GM18508 (cell line): ENCODE data around the gene COL1A2.

ENCODE experiments used
- ATAC-seq: cut with Tn5 transposase; IDR thresholded peaks from one replicate; pipeline ENCODE4 v1.9.1; 2021; ENCODE audit warnings: moderate number of reproducible peaks; ENCODE audit not compliant: insufficient read depth, unreplicated experiment

The COL1A2 gene

DNA sequence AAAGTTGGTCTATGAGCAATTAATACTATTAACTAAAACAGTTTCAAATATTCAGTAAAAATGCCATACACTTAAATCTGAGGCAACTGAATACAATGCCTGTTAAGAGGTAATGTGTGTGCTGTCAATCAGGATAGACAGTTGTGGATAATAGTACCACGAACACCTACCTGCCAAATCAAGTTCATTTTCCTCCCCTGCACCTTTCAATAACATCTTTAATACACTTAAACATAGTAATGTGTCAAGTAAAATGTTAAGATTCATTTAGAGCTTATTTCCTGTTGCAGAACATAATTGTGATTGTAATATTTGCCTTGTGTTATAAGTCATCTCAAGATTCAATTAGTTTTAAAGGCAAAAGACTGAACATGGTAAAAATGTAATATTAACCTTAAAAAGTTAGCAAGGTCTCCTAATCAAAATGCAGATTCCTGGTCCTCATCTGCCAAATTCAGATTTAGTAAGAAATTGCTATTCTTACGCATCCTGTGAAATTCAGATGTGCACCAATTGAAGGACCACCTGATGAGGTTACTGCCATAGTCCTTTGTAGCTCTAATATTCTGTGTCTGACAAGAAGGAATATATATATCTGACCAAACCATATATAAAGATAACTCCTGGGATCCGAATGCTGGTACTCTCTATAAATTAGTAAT is 37.1 kb downstream of the COL1A2 start:
- no peak for ATAC-seq

DNA sequence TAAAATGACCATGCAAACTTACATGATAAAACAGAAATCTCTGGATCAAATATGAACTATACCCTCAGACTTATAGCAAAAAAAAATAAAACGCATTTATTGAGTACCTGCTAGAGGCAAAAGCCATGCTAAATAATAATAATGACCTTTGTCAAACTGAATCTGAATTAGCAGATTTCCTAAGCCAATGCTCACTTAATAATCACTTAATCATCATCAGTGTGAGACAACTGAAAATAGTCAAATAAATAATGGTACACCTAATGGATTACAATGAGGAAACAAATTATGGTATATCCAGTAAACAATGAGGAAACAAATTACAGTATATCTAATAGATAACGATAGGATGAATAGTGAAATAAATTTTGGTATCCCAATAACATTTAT is 37.6 kb downstream of the COL1A2 start:
- ATAC-seq = no peak

DNA sequence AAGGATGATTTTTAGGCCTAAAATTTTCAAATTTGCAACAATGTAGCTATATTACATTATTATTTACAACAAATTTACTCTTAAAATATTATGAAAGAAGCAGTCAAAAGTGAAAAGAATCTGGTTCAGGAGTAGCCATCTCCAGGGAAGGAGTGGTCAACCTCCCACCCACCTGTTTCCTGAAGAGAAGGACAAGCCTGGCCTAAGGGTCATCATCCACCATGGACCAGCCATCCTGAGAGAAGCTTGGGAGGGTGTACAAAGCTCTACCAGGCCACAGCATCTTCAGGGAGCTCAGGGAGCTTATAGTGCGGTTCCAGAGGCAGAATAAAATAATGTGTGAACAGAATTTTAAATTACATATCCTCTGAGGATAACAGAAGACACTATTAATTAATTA is 38.1 kb downstream of the COL1A2 start:
- ATAC-seq = no peak

GRCh38 chr7:94433224-94433623 is 38.5 kb downstream of the COL1A2 start:
- ATAC-seq = no peak

DNA sequence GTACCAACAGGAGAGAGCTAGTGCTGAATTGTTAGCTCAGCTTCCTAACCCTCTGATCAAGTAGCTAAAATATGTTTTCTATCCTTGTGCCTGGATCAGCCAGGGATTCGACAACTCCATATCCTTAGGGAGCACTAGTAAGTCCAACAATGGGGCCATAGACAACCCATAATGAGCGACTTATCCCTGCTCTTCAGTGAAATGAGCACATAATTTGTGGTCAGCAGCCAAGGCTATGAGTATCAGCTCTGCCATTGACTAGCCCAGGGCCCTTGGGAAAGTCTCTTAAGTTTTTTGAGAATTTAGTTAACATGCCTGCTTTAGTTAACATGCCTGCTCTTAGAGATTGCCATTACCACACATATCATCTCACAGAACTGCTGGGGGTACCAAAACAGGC is 39.3 kb downstream of the COL1A2 start:
- ATAC-seq = no peak

DNA sequence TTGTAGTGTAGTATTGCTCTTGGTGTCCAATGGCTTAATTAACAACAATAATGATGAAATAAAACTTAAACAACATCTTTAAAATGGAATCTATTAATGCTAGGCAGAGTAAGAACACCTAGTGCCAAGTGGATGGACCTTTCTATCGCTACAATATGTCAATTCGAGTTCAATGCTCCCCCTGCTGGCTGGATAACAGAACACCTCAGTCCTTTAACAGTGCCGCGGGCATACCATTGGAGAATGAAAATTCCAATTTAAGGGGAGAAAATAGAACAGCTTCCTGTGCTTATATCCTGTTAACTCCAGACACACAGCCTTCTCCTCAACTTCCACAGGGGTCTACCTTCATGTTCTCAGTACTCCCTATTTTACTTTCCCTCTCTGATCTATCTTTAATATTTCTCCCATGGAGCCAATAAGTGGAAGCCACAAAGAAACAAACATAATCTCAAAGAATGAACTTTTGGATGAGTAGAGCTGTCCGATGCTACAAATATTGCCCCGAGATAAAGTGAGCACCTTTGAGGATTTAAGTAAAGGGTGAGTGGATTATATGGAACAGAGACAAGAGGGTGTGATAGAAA is 41.4 kb downstream of the COL1A2 start:
- peak; percentile 95 for ATAC-seq

DNA sequence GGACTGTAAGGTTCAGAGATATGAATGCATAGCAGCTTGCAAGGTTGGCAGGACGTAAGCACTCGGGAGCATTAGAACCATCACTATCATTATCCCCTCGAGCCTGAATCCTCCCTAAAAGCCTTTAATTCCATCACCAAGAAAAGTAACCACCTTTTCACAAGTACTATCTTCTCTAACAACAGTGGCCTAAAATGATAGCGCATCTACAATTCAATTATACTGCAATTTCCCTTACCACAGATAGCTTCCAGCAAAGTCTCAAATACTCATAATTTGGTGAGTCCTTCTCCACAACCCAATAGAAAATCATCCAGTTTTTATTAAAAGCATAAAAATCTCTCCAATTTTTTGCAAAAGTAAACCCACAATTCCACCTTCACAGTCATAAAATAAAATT is 42.0 kb downstream of the COL1A2 start:
- ATAC-seq = no peak

DNA sequence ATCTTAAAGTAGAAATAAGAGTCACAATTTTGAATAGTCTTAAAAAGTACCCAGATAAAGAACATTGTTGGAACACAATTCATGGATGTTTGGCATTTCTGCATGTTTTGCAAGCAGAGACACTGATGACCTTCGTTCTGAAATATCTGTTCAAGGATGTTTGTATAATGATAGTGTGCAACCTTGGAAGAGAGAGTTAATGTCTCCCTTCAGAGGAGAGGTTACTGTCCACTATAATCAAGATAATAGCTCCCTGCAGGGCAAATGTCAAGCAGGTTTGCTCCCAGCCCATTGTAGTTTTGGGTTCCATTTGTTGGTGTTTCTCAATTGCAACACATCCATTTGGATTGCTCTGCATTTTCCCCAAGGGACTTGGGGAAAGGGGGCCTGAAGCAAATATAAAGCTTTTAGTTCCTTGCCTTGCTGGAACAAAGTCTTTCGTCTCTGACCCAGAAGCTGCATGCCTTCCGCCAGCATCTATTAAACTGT is 45.2 kb downstream of the COL1A2 start:
- no peak for ATAC-seq

DNA sequence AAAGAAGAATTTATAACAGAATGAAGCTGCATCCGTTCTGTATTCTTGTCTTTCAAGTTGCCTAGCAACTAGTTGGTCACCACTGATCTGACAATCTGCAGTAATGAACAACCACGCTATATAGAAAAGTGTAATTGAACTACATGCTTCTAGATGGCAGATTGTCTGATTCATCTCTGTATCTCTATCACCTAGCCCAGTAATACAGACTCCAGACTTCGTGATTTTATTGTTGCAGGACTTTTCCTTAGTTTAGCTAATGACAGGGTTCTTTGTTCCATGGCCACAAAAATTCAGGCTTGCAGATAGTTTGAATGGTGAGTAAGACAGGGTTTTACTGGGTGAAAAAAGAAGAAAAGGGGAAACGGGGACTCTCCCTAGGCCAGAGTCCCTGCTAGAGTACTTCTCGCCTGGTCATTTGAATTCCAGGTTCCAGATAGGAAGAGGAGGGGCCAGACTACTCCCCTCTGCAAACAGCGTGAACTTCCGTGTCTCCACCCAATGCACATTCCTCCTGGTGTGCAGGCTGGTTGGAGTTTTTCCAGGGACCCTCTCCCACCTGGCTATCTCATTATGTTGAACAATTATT is 45.9 kb downstream of the COL1A2 start:
- no peak for ATAC-seq

DNA sequence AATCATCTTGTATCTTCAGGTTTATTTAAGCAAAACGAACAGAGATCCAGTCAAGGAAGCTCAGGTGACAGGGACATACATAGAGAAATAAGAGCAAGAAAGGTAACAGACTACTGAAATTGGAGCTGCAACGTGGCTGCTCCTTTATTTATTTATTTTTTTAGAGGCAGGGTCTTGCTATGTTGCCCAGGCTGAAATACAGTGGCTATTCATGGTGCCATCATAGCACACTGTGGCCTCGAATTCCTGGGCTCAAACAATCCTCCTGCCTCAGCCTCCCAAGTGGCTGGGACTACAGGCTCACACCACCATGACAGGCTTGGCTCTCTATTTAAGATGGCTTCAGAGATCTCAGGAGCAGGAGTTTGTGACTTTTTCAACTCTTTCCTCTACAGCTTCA is 46.4 kb downstream of the COL1A2 start:
- ATAC-seq = no peak

DNA sequence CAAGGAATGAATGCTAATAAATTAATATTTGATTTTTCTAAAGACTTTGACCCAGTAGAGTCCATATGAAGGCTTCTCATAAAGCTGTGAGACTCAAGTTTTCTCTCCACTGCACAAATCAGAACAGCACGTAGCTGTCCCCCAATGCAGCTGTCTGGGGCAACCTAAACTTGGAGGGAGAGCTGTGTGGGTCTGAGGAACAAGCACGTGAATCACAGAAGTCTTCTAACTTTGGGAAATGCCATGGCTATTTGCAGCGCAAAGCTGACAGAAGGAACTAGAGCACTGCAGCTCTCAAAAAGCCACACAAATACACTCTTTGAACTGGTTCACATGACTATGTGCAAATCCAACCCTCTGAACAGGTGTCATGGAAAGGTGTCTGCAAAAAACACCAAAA is 47.9 kb downstream of the COL1A2 start:
- ATAC-seq = no peak

- no peak for ATAC-seq
Observed at GRCh38 chr7:94444813-94445212, 50.1 kb downstream of the COL1A2 start.

DNA sequence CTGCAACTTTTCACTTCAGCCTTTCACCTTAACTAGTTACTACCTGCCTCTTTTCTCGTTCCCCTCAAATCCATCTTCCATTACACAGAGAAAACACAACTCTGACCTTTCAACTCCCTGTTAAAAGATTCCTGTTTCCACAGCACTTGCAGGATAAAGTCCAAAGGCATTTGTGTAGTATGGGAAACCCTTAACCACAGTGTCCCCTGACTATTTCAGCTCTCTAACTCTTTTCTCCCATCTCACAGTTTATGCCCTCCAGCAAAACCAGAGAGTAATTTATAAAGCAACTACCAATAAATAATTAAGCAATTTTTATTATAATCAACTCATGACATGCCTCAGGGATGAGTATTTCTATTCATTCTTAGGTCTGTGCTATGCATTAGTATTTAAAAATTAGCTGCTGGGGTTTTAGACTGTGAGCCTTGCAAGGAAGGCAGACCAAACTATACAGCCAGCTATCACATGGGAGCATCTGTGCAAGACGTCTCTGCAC is 51.0 kb downstream of the COL1A2 start:
- no peak for ATAC-seq

DNA sequence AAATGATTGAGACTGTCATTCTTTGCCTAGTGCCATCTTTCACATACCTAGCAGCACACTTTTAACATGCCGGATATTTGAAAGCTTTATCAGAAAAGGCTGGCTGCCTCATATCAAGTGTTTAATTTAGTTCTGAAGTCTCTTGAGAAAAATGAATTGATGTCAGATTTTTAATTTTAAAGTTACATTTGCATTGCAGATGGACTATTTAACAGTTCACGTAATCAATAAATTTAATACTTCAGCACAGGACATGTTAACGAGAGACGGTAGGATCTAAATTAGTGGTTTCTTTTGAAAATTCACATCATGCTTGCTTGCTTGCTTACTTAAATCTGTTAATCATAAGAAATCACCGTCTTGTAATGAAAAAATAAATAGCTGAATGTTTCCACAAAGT is 51.6 kb downstream of the COL1A2 start:
- no peak for ATAC-seq

- ATAC-seq = peak; percentile 56
Observed at GRCh38 chr7:94449151-94449725, 54.5 kb downstream of the COL1A2 start.

GRCh38 chr7:94450044-94450697 is 55.5 kb downstream of the COL1A2 start:
- ATAC-seq = no peak

GRCh38 chr7:94451187-94451586 is 56.5 kb downstream of the COL1A2 start:
- no peak for ATAC-seq

GRCh38 chr7:94452239-94452638 is 57.5 kb downstream of the COL1A2 start:
- no peak for ATAC-seq

GRCh38 chr7:94453898-94454297 is 59.2 kb downstream of the COL1A2 start:
- no peak for ATAC-seq

DNA sequence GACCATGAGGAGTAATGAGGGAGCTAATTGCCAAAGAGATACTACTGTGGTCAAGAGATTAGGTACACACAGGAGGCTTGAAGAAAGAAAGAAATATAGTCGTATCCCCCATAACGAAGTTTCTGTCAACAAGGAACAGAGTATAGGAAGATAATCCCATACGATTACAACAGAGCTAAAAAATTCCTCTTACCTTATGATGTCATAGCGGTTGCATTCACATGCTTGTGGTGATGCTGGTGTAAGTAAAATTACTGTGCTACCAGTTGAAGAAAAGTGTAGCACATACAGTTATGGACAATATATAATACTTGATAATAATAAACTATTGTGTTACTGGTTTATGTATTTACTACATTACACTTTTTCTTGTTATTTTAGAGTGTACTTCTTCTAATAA is 63.3 kb downstream of the COL1A2 start:
- no peak for ATAC-seq

GRCh38 chr7:94466516-94466915 is 71.8 kb downstream of the COL1A2 start:
- no peak for ATAC-seq
